Activated T-cell treated with anti-CD3 and anti-CD28 coated beads, Interleukin-2, amount 50 U/mL, for 72 hours (primary cell): Measurements from ENCODE around the gene COPG1. TPM values are rescaled to one million over a fixed set of nuclear protein-coding genes. Genes with fewer than 3 reads are reported as not detected.

ENCODE experiments used
- ATAC-seq, 2 donors: fragments of 150-1000 bp; cut with Tn5 transposase; replicated peaks in 1 of 2; 2 replicates each; pipeline ENCODE4 v1.10.0; 2021; ENCODE audit warnings: moderate library complexity in 2 of 2, mild to moderate bottlenecking in 1 of 2
- DNase-seq, 2 donors: peaks; one replicate each; pipeline ENCODE4 v3.0.0; 2021 to 2022; ENCODE audit warnings: mixed read lengths in 1 of 2
- H3K27ac Mint-ChIP-seq: one replicate; pipeline ENCODE4 v1.8.0; 2022; ENCODE audit warnings: mild to moderate bottlenecking, moderate library complexity, mixed read lengths
- H3K27me3 Mint-ChIP-seq: one replicate; pipeline ENCODE4 v1.8.0; 2022; ENCODE audit warnings: low read depth, mixed read lengths
- H3K36me3 Mint-ChIP-seq, 2 donors: one replicate each; pipeline ENCODE4 v1.8.0; 2022; ENCODE audit warnings: mixed read lengths in 2 of 2, mild to moderate bottlenecking in 1 of 2; ENCODE audit not compliant: insufficient read depth in 2 of 2
- H3K4me1 Mint-ChIP-seq: one replicate; pipeline ENCODE4 v1.8.0; 2022; ENCODE audit warnings: low read depth, mixed read lengths
- H3K4me3 Mint-ChIP-seq, 2 donors: one replicate each; pipeline ENCODE4 v1.8.0; 2022; ENCODE audit warnings: mild to moderate bottlenecking in 2 of 2, mixed read lengths in 2 of 2, moderate library complexity in 2 of 2
- H3K9me3 Mint-ChIP-seq, 2 donors: one replicate each; pipeline ENCODE4 v1.8.0; 2022; ENCODE audit warnings: mixed read lengths in 2 of 2
- total RNA-seq, 2 donors: library from RNA; stranded (reverse); gene quantifications; one replicate each; pipeline ENCODE4 v1.2.3, GENCODE V29; 2022

COPG1 gene
- total RNA-seq, 2 donors from 2014 or later: 183 to 205 TPM

- no peaks in the 10 kb centered on the region for H3K36me3 Mint-ChIP-seq
- H3K4me1 Mint-ChIP-seq: no peaks in the 10 kb centered on the region
- H3K9me3 Mint-ChIP-seq: no peaks in the 10 kb centered on the region
- no peak for DNase-seq
- no peak for ATAC-seq
- no peaks in the 10 kb centered on the region for H3K27me3 Mint-ChIP-seq
- no peak overlapping the region for H3K4me3 Mint-ChIP-seq
- H3K27ac Mint-ChIP-seq: no peak overlapping the region
Observed at GRCh38 chr3:129326138-129326537, 76.7 kb downstream of the COPG1 start.

GRCh38 chr3:129326595-129326994 lies 77.2 kb downstream of the COPG1 start:
- Mint-ChIP-seq H3K36me3 (no peaks in the 10 kb centered on the region), H3K27ac (no peak overlapping the region), H3K4me1 (no peaks in the 10 kb centered on the region), H3K4me3 (no peak overlapping the region), H3K27me3 (no peaks in the 10 kb centered on the region), H3K9me3 (no peaks in the 10 kb centered on the region)
- ATAC-seq: no peak
- DNase-seq: no peak

Other genes with a start within 250 kb of the COPG1 start
- under 1 TPM; 0.26 to 0.42 TPM for gene EFCC1, start 248.3 kb upstream of the COPG1 start, total RNA-seq
- gene GP9, start 188.8 kb upstream of the COPG1 start, total RNA-seq: not detected
- 10 to 100 TPM; 82.5 to 95.5 TPM for gene RAB43, start 127.8 kb upstream of the COPG1 start, total RNA-seq
- 10 to 100 TPM; 50.2 to 68.9 TPM for gene ISY1, start 88.5 kb upstream of the COPG1 start, total RNA-seq
- 100 to 1,000 TPM; 450 to 480 TPM for gene CNBP, start 65.7 kb upstream of the COPG1 start, total RNA-seq
- 10 to 100 TPM; 66.6 to 84.3 TPM for gene HMCES, start 29.3 kb downstream of the COPG1 start, total RNA-seq
- 1 to 10 TPM; 1.0 to 1.4 TPM for gene EFCAB12, start 179.0 kb downstream of the COPG1 start, total RNA-seq
- gene MBD4, start 190.3 kb downstream of the COPG1 start, total RNA-seq: 10 to 100 TPM; 55.3 to 60.9 TPM
- 10 to 100 TPM; 20.5 to 26.9 TPM for gene IFT122, start 190.6 kb downstream of the COPG1 start, total RNA-seq